T-cell (primary cell): ENCODE data around the gene TASOR. TPM values are rescaled to one million over a fixed set of nuclear protein-coding genes. Genes with fewer than 3 reads are reported as not detected.
A peak's percentile ranks its signal among the peaks of the same experiment; 100 is the strongest.

Experiments used
- ATAC-seq, 4 experiments: fragments of 200-7000 bp in 3 of 4; fragments of 150-1000 bp in 1 of 4; cut with Tn5 transposase; replicated peaks in 1 of 4; 1 replicate in 3 of 4; 2 replicates in 1 of 4; pipeline ENCODE4 v1.10.0; 2021; ENCODE audit warnings: moderate library complexity in 3 of 4, mild to moderate bottlenecking in 2 of 4, moderate number of reproducible peaks in 1 of 4
- CTCF ChIA-PET, 2 donors: fragments of 300-600 bp; sonication (Branson Sonifier 250); formaldehyde crosslinking; loops; one replicate each; lab custom pipeline; 2022; ENCODE audit warnings: antibody characterized with exemption in 2 of 2; lab: Charles Lee
- POLR2A ChIA-PET, 2 donors: fragments of 300-600 bp; sonication (Branson Sonifier 250); formaldehyde crosslinking; loops; one replicate each; lab custom pipeline; 2022; ENCODE audit warnings: antibody characterized with exemption in 2 of 2; lab: Charles Lee
- DNase-seq, 35 experiments: peaks; one replicate each; pipeline versions ENCODE4 v3.0.0 to v3.0.0-alpha.2; 2013 to 2023
- H3K27ac ChIP-seq: one replicate; pipeline ENCODE4 v1.5.1; 2013; ENCODE audit warnings: low read length
- H3K27me3 ChIP-seq, 2 experiments: replicated peaks in 1 of 2; 1 replicate in 1 of 2; 2 replicates in 1 of 2; pipeline versions ENCODE4 v1.6.1 to v1.7.0; 2013; ENCODE audit warnings: low read length in 1 of 2, mixed read lengths in 1 of 2; ENCODE audit not compliant: control insufficient read depth in 2 of 2, insufficient read depth in 2 of 2; ENCODE audit errors: extremely low read depth in 1 of 2
- H3K36me3 ChIP-seq, 2 donors: 1 replicate in 1 of 2; 2 replicates in 1 of 2; pipeline versions ENCODE4 v1.6.1 to v1.7.0; 2013; ENCODE audit warnings: low read length in 1 of 2; ENCODE audit not compliant: control insufficient read depth in 2 of 2, insufficient read depth in 1 of 2; ENCODE audit errors: extremely low read depth in 1 of 2
- H3K4me1 ChIP-seq, 2 experiments: 1 replicate in 1 of 2; 2 replicates in 1 of 2; pipeline versions ENCODE4 v1.6.1 to v1.7.0; 2013; ENCODE audit warnings: low read length in 2 of 2, mixed read lengths in 1 of 2; ENCODE audit not compliant: insufficient read depth in 2 of 2, control insufficient read depth in 1 of 2; ENCODE audit errors: extremely low read depth in 1 of 2
- H3K4me3 ChIP-seq, 2 donors: 1 replicate in 1 of 2; 2 replicates in 1 of 2; pipeline versions ENCODE4 v1.5.1 to v1.7.0; 2013; ENCODE audit warnings: mild to moderate bottlenecking in 2 of 2, low read length in 1 of 2, moderate library complexity in 1 of 2; ENCODE audit not compliant: control insufficient read depth in 1 of 2; ENCODE audit errors: extremely low read depth in 1 of 2
- H3K9me3 ChIP-seq: 2 replicates; pipeline ENCODE4 v1.7.0; 2013
- H3K27ac Mint-ChIP-seq, 2 donors: one replicate each; pipeline ENCODE4 v1.8.0; 2020 to 2021; ENCODE audit warnings: mild to moderate bottlenecking in 2 of 2, mixed read lengths in 2 of 2
- H3K27me3 Mint-ChIP-seq, 2 donors: one replicate each; pipeline ENCODE4 v1.8.0; 2021 to 2022; ENCODE audit warnings: mixed read lengths in 2 of 2
- H3K36me3 Mint-ChIP-seq: one replicate; pipeline ENCODE4 v1.8.0; 2021; ENCODE audit warnings: mixed read lengths
- H3K4me1 Mint-ChIP-seq, 3 donors: one replicate each; pipeline ENCODE4 v1.8.0; 2020 to 2022; ENCODE audit warnings: mixed read lengths in 3 of 3, mild to moderate bottlenecking in 1 of 3
- H3K4me3 Mint-ChIP-seq, 3 donors: one replicate each; pipeline ENCODE4 v1.8.0; 2020 to 2022; ENCODE audit warnings: mild to moderate bottlenecking in 3 of 3, mixed read lengths in 3 of 3, moderate library complexity in 3 of 3
- H3K9me3 Mint-ChIP-seq, 3 donors: one replicate each; pipeline ENCODE4 v1.8.0; 2020 to 2022; ENCODE audit warnings: mixed read lengths in 3 of 3
- WGBS: methylation state at CpG from one replicate; pipeline ENCODE4 v1.1.5; 2013; ENCODE audit warnings: missing lambda C conversion rate; ENCODE audit not compliant: insufficient coverage; 5-methylcytosine and 5-hydroxymethylcytosine counted together
- total RNA-seq, 35 experiments: library from RNA in 6 of 35; stranded (reverse) in 6 of 35; fragments of 120-200 nt in 1 of 35; gene quantifications; one replicate each; pipeline versions ENCODE4 v1.2.1 to v1.2.4 and lab custom pipeline; 2013 to 2026

The TASOR gene
- total RNA-seq, 5 donors from 2014 or later (not counting 1 experiment from before 2014, with no cell fraction given) = 69.5 to 81.7 (median 75.8) TPM

DNA sequence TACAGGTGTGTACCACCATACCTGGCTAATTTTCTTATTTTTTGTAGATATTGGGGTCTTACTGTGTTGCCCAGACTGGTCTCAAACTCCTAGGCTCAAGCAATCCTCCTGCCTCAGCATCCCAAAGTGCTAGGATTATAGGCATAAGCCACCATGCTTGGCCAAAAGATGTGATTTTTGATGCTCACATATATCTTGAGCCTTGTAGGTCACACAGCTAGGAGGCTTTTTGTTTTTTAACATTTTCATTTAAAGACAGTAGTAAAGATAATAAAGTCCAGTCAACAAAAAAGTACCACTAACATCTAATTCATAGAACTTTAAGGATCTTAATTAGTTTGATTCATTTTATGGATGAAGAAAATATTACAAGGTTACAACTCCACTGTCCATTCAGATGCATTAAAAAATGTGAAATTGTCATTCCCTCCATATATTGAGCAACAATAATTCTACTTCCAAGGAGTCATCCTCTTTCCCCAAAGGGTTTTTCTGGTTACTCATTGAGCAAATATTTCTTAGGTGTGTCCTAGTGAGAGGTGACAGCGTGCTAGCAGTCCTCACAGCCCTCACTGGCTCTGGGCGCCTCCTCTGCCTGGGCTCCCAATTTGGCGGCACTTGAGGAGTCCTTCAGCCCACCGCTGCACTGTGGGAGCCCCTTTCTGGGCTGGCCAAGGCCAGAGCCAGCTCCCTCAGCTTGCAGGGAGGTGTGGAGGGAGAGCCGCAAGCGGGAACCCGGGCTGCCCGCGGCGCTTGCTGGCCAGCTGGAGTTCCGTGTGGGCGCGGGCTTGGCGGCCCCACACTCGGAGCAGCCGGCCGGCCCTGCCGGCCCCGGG is 8.3 kb upstream of the TASOR start:
- H3K4me3 Mint-ChIP-seq = no peak overlapping the region
- H3K4me1 Mint-ChIP-seq = peaks cover 41 to 47% (median 44%) of the 10 kb centered on the region in 3 donors
- H3K27me3 Mint-ChIP-seq = no peaks in the 10 kb centered on the region
- ATAC-seq (no peak), DNase-seq (no peak)
- Histone ChIP-seq H3K4me1 (peaks cover 30 to 32% of the 10 kb centered on the region in 2 experiments), H3K4me3 (no peak overlapping the region), H3K9me3 (no peaks in the 10 kb centered on the region), H3K27me3 (no peaks in the 10 kb centered on the region), H3K36me3 (no peaks in the 10 kb centered on the region), H3K27ac (no peak overlapping the region)
- H3K27ac Mint-ChIP-seq = no peak overlapping the region
- H3K36me3 Mint-ChIP-seq = no peaks in the 10 kb centered on the region
- ChIA-PET CTCF (interaction anchor here in 1 of 2 donors (4.3 kb wide), 1 partner anchor 13 kb away, joined by 15 read pairs; no protein-coding TSS in a partner anchor), POLR2A (interaction anchor here (0.6 to 0.8 kb wide), 4 partner anchors 10 to 296 kb away, joined by 3 to 7 read pairs (median 4); no protein-coding TSS in a partner anchor)
- no peaks in the 10 kb centered on the region for H3K9me3 Mint-ChIP-seq
- 97% methylated on average over 17 of the region's 19 CpGs for WGBS

DNA sequence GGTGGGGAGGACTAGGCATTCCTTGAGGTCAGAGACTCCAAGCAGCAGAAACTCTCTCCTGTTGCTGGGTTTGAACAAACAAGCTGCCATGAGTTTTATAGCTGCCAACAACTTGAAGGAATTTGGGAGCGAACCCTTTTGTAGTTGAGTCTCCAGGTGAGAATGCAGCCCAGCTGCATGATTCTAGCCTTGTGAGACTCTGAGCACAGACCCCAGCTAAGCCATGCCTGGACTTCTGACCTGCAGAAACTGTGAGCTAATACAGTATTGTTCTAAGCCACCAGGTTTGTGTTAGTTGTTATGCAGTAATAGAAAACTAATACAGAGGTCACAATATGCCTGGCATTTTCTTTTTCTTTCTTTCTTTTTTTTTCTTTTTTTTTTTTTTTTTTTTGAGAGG is 6.2 kb upstream of the TASOR start:
- no peak overlapping the region for H3K4me3 ChIP-seq
- H3K4me1 ChIP-seq = peaks cover 14 to 24% of the 10 kb centered on the region in 2 experiments
- Mint-ChIP-seq H3K9me3 (no peaks in the 10 kb centered on the region), H3K27ac (no peak overlapping the region), H3K36me3 (no peaks in the 10 kb centered on the region), H3K4me1 (peaks cover 21 to 27% (median 25%) of the 10 kb centered on the region in 3 donors), H3K4me3 (no peak overlapping the region), H3K27me3 (no peaks in the 10 kb centered on the region)
- H3K9me3 ChIP-seq = no peaks in the 10 kb centered on the region
- CTCF ChIA-PET = no interaction called here
- H3K27me3 ChIP-seq = no peaks in the 10 kb centered on the region
- DNase-seq (no peak), ATAC-seq (no peak)
- H3K36me3 ChIP-seq = no peaks in the 10 kb centered on the region
- 100% methylated on average over 1 of the region's 1 CpG for WGBS
- POLR2A ChIA-PET = no interaction called here
- H3K27ac ChIP-seq = no peak overlapping the region

DNA sequence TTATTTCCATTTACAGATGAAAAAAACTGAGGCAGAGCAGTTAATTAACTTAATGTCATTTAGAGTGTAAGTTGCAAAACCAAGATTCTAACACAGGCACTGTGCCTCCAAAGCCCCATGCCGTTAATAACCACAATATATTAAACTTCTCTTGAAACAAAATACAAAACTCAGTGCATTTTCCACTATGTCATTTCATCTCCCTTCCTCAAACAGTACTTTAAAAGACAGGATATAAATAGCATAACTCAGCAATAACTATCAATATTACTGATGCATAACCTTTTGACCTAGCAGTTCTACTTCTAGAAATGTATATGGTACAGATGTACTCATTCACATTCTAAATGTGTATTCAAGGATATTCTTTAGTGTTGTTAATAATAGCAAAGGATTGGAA is 5.1 kb upstream of the TASOR start:
- ChIA-PET POLR2A (no interaction called here), CTCF (interaction anchor here (0.6 to 0.8 kb wide), 6 partner anchors 9 to 301 kb away, joined by 3 to 11 read pairs (median 4); no protein-coding TSS in a partner anchor)
- Mint-ChIP-seq H3K27me3 (no peaks in the 10 kb centered on the region), H3K36me3 (no peaks in the 10 kb centered on the region), H3K4me1 (peaks cover 14 to 23% (median 14%) of the 10 kb centered on the region in 3 donors), H3K9me3 (no peaks in the 10 kb centered on the region), H3K4me3 (no peak overlapping the region), H3K27ac (no peak overlapping the region)
- no peaks in the 10 kb centered on the region for H3K9me3 ChIP-seq
- no peaks in the 10 kb centered on the region for H3K27me3 ChIP-seq
- no peaks in the 10 kb centered on the region for H3K36me3 ChIP-seq
- H3K27ac ChIP-seq = no peak overlapping the region
- DNase-seq = no peak
- H3K4me1 ChIP-seq = peaks cover 4 to 22% of the 10 kb centered on the region in 2 experiments
- ATAC-seq = no peak
- WGBS = 33% methylated on average over 1 of the region's 1 CpG
- no peak overlapping the region for H3K4me3 ChIP-seq

DNA sequence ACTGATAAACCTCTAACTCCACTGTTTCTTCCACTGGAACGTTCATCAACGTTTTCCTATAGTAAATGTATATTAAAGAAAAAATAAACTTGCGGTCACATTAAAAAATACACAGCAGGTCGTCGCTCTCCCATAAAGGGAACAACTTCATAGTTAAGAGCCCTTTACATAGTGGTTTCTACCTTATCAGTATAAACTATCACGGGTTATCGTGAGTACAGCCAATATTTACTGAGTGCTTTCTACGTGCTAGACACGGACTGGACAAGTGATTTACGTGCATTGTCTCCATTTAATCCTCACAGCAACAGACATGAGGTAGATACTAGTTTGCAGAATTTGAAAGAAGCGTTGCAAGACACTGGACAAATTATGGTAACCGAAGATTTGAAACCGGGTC is 964 bp upstream of the TASOR start:
- peak overlapping the region; percentile 47 to 94 (median 76) for H3K4me3 Mint-ChIP-seq
- H3K4me1 Mint-ChIP-seq = peaks cover 33 to 44% (median 34%) of the 10 kb centered on the region in 3 donors
- ChIA-PET POLR2A (no interaction called here), CTCF (no interaction called here)
- H3K27me3 Mint-ChIP-seq = no peaks in the 10 kb centered on the region
- Histone ChIP-seq H3K4me3 (no peak overlapping the region), H3K4me1 (peaks cover 6 to 7% of the 10 kb centered on the region in 2 experiments), H3K27ac (no peak overlapping the region), H3K9me3 (no peaks in the 10 kb centered on the region), H3K27me3 (no peaks in the 10 kb centered on the region), H3K36me3 (peaks cover 0 to 9% of the 10 kb centered on the region in 2 donors)
- H3K9me3 Mint-ChIP-seq = no peaks in the 10 kb centered on the region
- ATAC-seq = no peak
- peaks cover 12% of the 10 kb centered on the region for H3K36me3 Mint-ChIP-seq
- WGBS = 94% methylated on average over 3 of the region's 13 CpGs
- no peak for DNase-seq
- H3K27ac Mint-ChIP-seq = peak overlapping the region; percentile 83 to 89

DNA sequence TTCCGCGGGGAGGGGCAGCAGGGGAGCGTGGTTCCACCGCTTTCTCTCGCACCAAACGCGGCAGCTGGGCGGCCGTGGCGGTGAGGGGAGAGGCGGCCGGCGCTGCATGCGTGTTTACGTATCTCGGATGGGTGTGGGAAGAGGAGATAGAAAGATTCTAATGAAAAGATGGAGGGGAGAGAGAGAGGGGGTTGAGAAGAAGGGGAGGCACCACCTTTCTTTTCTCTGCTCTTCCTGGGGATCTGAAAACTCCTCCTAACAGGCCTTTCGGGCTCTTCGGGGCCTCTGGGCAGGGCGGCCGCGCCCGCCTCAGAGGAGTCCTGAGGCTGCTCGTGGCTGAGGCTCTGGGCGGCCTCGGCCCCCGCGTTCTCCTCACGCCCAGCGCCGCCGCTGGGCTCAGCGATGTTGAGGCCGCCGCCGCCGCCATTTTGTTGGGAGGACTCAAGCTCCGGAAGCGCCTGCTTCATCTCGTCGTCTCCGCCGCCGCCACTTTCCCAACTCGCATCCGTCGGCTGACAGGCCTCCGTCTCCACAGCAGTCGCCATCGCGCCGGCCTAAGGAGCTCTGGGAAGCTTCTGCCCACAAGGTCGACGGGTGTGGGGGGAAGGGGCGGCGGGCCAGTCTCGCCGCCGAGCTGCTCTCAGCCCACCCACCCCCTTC is 473 bp downstream of the TASOR start:
- Mint-ChIP-seq H3K27ac (peak overlapping the region; percentile 94 to 96), H3K9me3 (no peaks in the 10 kb centered on the region), H3K4me3 (peak overlapping the region; percentile 94 to 95 (median 94)), H3K27me3 (no peaks in the 10 kb centered on the region), H3K36me3 (peaks cover 20% of the 10 kb centered on the region), H3K4me1 (peaks cover 43 to 51% (median 46%) of the 10 kb centered on the region in 3 donors)
- ATAC-seq (peak; percentile 76 to 80 (median 78)), DNase-seq (peak; percentile 63 to 87 (median 73))
- CTCF ChIA-PET = interaction anchor here in 1 of 2 donors (0.5 to 1.7 kb wide), 10 partner anchors 14 to 216 kb away, joined by 3 to 12 read pairs (median 4); partner anchors contain the start of gene ARHGEF3
- Histone ChIP-seq H3K36me3 (peaks cover 0 to 9% of the 10 kb centered on the region in 2 donors), H3K27me3 (no peaks in the 10 kb centered on the region), H3K4me3 (peak overlapping the region; percentile 85 to 98), H3K4me1 (peaks cover 6 to 17% of the 10 kb centered on the region in 2 experiments), H3K9me3 (no peaks in the 10 kb centered on the region), H3K27ac (peak overlapping the region; percentile 99)
- POLR2A ChIA-PET = interaction anchor here (0.5 to 1.6 kb wide), 13 partner anchors 11 to 873 kb away, joined by 3 to 10 read pairs (median 4); partner anchors contain the start of genes ARHGEF3 (in 1 of the 2), CCDC66 (in 1 of the 2) and PDE12 (in 1 of the 2)
- under 1% methylated on average over 37 of the region's 58 CpGs for WGBS
